Breast epithelium (tissue), 4 donors: ENCODE results near the gene SERPINB2. TPM values are rescaled to one million over a fixed set of nuclear protein-coding genes. Genes with fewer than 3 reads are reported as not detected.

Experiments
- DNase-seq, 2 donors: peaks; one replicate each; pipeline ENCODE4 v3.0.0-alpha.2; 2019; ENCODE audit warnings: low spot score in 2 of 2
- H3K27ac ChIP-seq, 2 donors: fragments of 200-600 bp; sonication (generic) in 1 of 2; one replicate each; pipeline ENCODE4 v1.5.1; 2016 to 2019; ENCODE audit warnings: mild to moderate bottlenecking in 1 of 2
- H3K27me3 ChIP-seq, 2 donors: fragments of 200-600 bp; sonication (generic) in 1 of 2; one replicate each; pipeline versions ENCODE4 v1.5.1 to v1.6.0; 2017 to 2019; ENCODE audit warnings: control low read depth in 1 of 2, mild to moderate bottlenecking in 1 of 2
- H3K36me3 ChIP-seq: fragments of 200-600 bp; one replicate; pipeline ENCODE4 v1.5.1; 2019
- H3K4me1 ChIP-seq, 2 donors: fragments of 200-600 bp; sonication (generic); one replicate each; pipeline ENCODE4 v1.5.1; 2016 to 2019; ENCODE audit warnings: control low read depth in 1 of 2
- H3K4me3 ChIP-seq, 3 donors: fragments of 200-600 bp; sonication (generic); 1 replicate in 2 of 3; 2 replicates in 1 of 3; pipeline ENCODE4 v1.5.1; 2016 to 2019; ENCODE audit warnings: mild to moderate bottlenecking in 3 of 3, moderate library complexity in 2 of 3
- H3K9me3 ChIP-seq, 2 donors: fragments of 200-600 bp; sonication (generic) in 1 of 2; one replicate each; pipeline ENCODE4 v1.5.1; 2016 to 2019; ENCODE audit warnings: control low read depth in 1 of 2
- CTCF ChIP-seq, 3 donors: fragments of 450-650 bp; IDR thresholded peaks; one replicate each; pipeline ENCODE4 v1.5.1; 2016 to 2017; ENCODE audit warnings: antibody characterized with exemption in 3 of 3, mild to moderate bottlenecking in 3 of 3, moderate library complexity in 3 of 3
- POLR2A ChIP-seq: fragments of 450-650 bp; IDR thresholded peaks from one replicate; pipeline ENCODE4 v1.6.1; 2016; ENCODE audit warnings: antibody characterized with exemption, mild to moderate bottlenecking, moderate library complexity
- POLR2AphosphoS5 ChIP-seq, 3 donors: sonication (generic); formaldehyde crosslinking; IDR thresholded peaks; one replicate each; pipeline ENCODE4 v1.6.1; 2017; ENCODE audit warnings: antibody characterized with exemption in 3 of 3
- intact Hi-C: fragments of 100-400 bp; cut with DNase I; formaldehyde crosslinking; loops from one replicate; pipeline ENCODE4 v1.15.1; 2023; ENCODE audit warnings: low total_unique reads
- total RNA-seq, 3 donors: library from RNA; depleted of rRNA; stranded (reverse); fragments of >200 nt; gene quantifications; one replicate each; pipeline ENCODE4 v1.1.0, GENCODE V29; 2016

The SERPINB2 gene
- total RNA-seq, 3 donors from 2014 or later, result 0.32 to 16.2 TPM; not detected in 1

GRCh38 chr18:63905361-63905760 is 17.9 kb downstream of the SERPINB2 start:
- intact Hi-C loops, result no loop called here
- Histone ChIP-seq H3K4me1 (no peaks in the 10 kb centered on the region), H3K9me3 (no peaks in the 10 kb centered on the region), H3K36me3 (no peaks in the 10 kb centered on the region), H3K27ac (no peak overlapping the region), H3K27me3 (no peaks in the 10 kb centered on the region), H3K4me3 (no peak overlapping the region)
- TF ChIP-seq CTCF (IDR thresholded peaks at IDR 0.05) (no peak), POLR2AphosphoS5 (IDR thresholded peaks at IDR 0.05) (no peak), POLR2A (no peak)
- DNase-seq, result no peak

GRCh38 chr18:63906056-63906455 is 18.6 kb downstream of the SERPINB2 start:
- intact Hi-C loops, result no loop called here
- H3K4me3 ChIP-seq, result no peak overlapping the region
- no peaks in the 10 kb centered on the region for H3K4me1 ChIP-seq
- H3K27me3 ChIP-seq, result no peaks in the 10 kb centered on the region
- no peaks in the 10 kb centered on the region for H3K9me3 ChIP-seq
- DNase-seq, result no peak
- no peak overlapping the region for H3K27ac ChIP-seq
- TF ChIP-seq POLR2AphosphoS5 (IDR thresholded peaks at IDR 0.05) (no peak), POLR2A (no peak), CTCF (IDR thresholded peaks at IDR 0.05) (no peak)
- H3K36me3 ChIP-seq, result no peaks in the 10 kb centered on the region

- intact Hi-C loops, result no loop called here
- TF ChIP-seq POLR2AphosphoS5 (IDR thresholded peaks at IDR 0.05), result no peak
- no peak for TF ChIP-seq CTCF (IDR thresholded peaks at IDR 0.05)
- TF ChIP-seq POLR2A, result no peak
- DNase-seq, result no peak
These were observed 20.2 kb downstream of the SERPINB2 start, which contains the start of gene SERPINB10 for GRCh38 chr18:63907664-63908063. Gene SERPINB10, plus strand, starts transcription at chr18:63907958. Its CDS starts 7,553 bp downstream, at chr18:63915511.

GRCh38 chr18:63908858-63909257 is 21.4 kb downstream of the SERPINB2 start:
- Histone ChIP-seq H3K4me1 (no peaks in the 10 kb centered on the region), H3K27ac (no peak overlapping the region), H3K9me3 (no peaks in the 10 kb centered on the region), H3K4me3 (no peak overlapping the region), H3K36me3 (no peaks in the 10 kb centered on the region), H3K27me3 (no peaks in the 10 kb centered on the region)
- intact Hi-C loops, result no loop called here
- no peak for DNase-seq
- TF ChIP-seq POLR2A, result no peak
- TF ChIP-seq POLR2AphosphoS5 (IDR thresholded peaks at IDR 0.05), result no peak
- no peak for TF ChIP-seq CTCF (IDR thresholded peaks at IDR 0.05)

More at GRCh38 chr18:63907664-63908063, 20.2 kb downstream of the SERPINB2 start, which contains the start of gene SERPINB10:
- Histone ChIP-seq H3K9me3 (no peaks in the 10 kb centered on the region), H3K4me1 (no peaks in the 10 kb centered on the region), H3K36me3 (no peaks in the 10 kb centered on the region), H3K27ac (no peak within 1 kb of the TSS), H3K27me3 (no peaks in the 10 kb centered on the region), H3K4me3 (no peak within 1 kb of the TSS)

GRCh38 chr18:63909870-63910269 is 22.4 kb downstream of the SERPINB2 start:
- Histone ChIP-seq H3K9me3 (no peaks in the 10 kb centered on the region), H3K4me1 (no peaks in the 10 kb centered on the region), H3K27me3 (no peaks in the 10 kb centered on the region), H3K4me3 (no peak overlapping the region), H3K36me3 (no peaks in the 10 kb centered on the region), H3K27ac (no peak overlapping the region)
- intact Hi-C loops, result no loop called here
- TF ChIP-seq POLR2AphosphoS5 (IDR thresholded peaks at IDR 0.05) (no peak), POLR2A (no peak), CTCF (IDR thresholded peaks at IDR 0.05) (no peak)
- DNase-seq, result no peak
